H9 (cell line): ENCODE measurements around the gene TLK1. TPM values are rescaled to one million over a fixed set of nuclear protein-coding genes. Genes with fewer than 3 reads are reported as not detected.

ENCODE experiments used
- DNase-seq: peaks from one replicate; pipeline ENCODE4 v3.0.0-alpha.2; 2017
- H2AFZ ChIP-seq: one replicate; pipeline ENCODE4 v1.6.1; 2013; ENCODE audit warnings: mild to moderate bottlenecking, low read length, control low read depth, moderate library complexity
- H2AK5ac ChIP-seq: 2 replicates; pipeline ENCODE4 v1.6.1; 2013; ENCODE audit warnings: low read length, control low read depth, mixed read lengths; ENCODE audit not compliant: insufficient read length
- H2BK120ac ChIP-seq: one replicate; pipeline ENCODE4 v1.6.1; 2013; ENCODE audit warnings: low read depth, mild to moderate bottlenecking, low read length, control low read depth, inconsistent platforms; ENCODE audit not compliant: poor library complexity, severe bottlenecking
- H2BK12ac ChIP-seq: 2 replicates; pipeline ENCODE4 v1.6.1; 2013; ENCODE audit warnings: low read length, control low read depth, mixed read lengths, low read depth; ENCODE audit not compliant: insufficient read length
- H2BK15ac ChIP-seq: 2 replicates; pipeline ENCODE4 v1.6.1; 2013; ENCODE audit warnings: low read depth, low read length, control low read depth
- H2BK20ac ChIP-seq: one replicate; pipeline ENCODE4 v1.6.1; 2013; ENCODE audit warnings: low read depth, mild to moderate bottlenecking, low read length, control low read depth, inconsistent platforms; ENCODE audit not compliant: poor library complexity, severe bottlenecking
- H2BK5ac ChIP-seq: 2 replicates; pipeline ENCODE4 v1.6.1; 2013; ENCODE audit warnings: low read length, control low read depth, mixed read lengths; ENCODE audit not compliant: insufficient read length
- H3K14ac ChIP-seq: 2 replicates; pipeline ENCODE4 v1.6.1; 2013; ENCODE audit warnings: low read length, control low read depth; ENCODE audit not compliant: insufficient read depth
- H3K18ac ChIP-seq: 2 replicates; pipeline ENCODE4 v1.6.1; 2013; ENCODE audit warnings: low read depth, mild to moderate bottlenecking, mixed read lengths, low read length, control low read depth; ENCODE audit not compliant: insufficient read length
- H3K23ac ChIP-seq: 2 replicates; pipeline ENCODE4 v1.6.1; 2013; ENCODE audit warnings: low read length, control low read depth, mixed read lengths, low read depth; ENCODE audit not compliant: insufficient read length
- H3K23me2 ChIP-seq: 2 replicates; pipeline ENCODE4 v1.6.1; 2013; ENCODE audit warnings: low read depth, mild to moderate bottlenecking, mixed read lengths, low read length, control low read depth; ENCODE audit not compliant: insufficient read length, poor library complexity, severe bottlenecking
- H3K27ac ChIP-seq: 2 replicates; pipeline ENCODE4 v1.5.1; 2013; ENCODE audit warnings: low read length, control low read depth, mixed read lengths, low read depth; ENCODE audit not compliant: insufficient read length
- H3K27me3 ChIP-seq: 2 replicates; pipeline ENCODE4 v1.6.1; 2013; ENCODE audit warnings: low read length, control low read depth, inconsistent platforms; ENCODE audit not compliant: insufficient read depth
- H3K4ac ChIP-seq: 2 replicates; pipeline ENCODE4 v1.6.1; 2013; ENCODE audit warnings: low read depth, mild to moderate bottlenecking, control low read depth, inconsistent platforms, low read length, moderate library complexity
- H3K4me1 ChIP-seq: 2 replicates; pipeline ENCODE4 v1.6.1; 2013; ENCODE audit warnings: low read length, control low read depth, inconsistent platforms; ENCODE audit not compliant: insufficient read depth
- H3K4me2 ChIP-seq: 2 replicates; pipeline ENCODE4 v1.6.1; 2013; ENCODE audit warnings: low read length, control low read depth, mixed read lengths; ENCODE audit not compliant: insufficient read length, insufficient read depth
- H3K56ac ChIP-seq: 2 replicates; pipeline ENCODE4 v1.6.1; 2013; ENCODE audit warnings: low read depth, mild to moderate bottlenecking, mixed read lengths, low read length, control low read depth; ENCODE audit not compliant: insufficient read length
- H3K79me1 ChIP-seq: 2 replicates; pipeline ENCODE4 v1.6.1; 2013; ENCODE audit warnings: low read depth, mild to moderate bottlenecking, moderate library complexity, low read length, control low read depth, inconsistent platforms; ENCODE audit not compliant: insufficient read depth, poor library complexity, severe bottlenecking
- H3K79me2 ChIP-seq: 2 replicates; pipeline ENCODE4 v1.6.1; 2013; ENCODE audit warnings: low read length, control low read depth, inconsistent platforms; ENCODE audit not compliant: insufficient read depth
- H3K9ac ChIP-seq: 2 replicates; pipeline ENCODE4 v1.6.1; 2013; ENCODE audit warnings: low read length, control low read depth, mixed read lengths; ENCODE audit not compliant: insufficient read length; ENCODE audit errors: extremely low read depth
- H3K9me3 ChIP-seq: one replicate; pipeline ENCODE4 v1.6.1; 2013; ENCODE audit warnings: low read depth, low read length, inconsistent platforms; ENCODE audit not compliant: control insufficient read depth
- H3T11ph ChIP-seq: one replicate; pipeline ENCODE4 v1.6.1; 2013; ENCODE audit warnings: mild to moderate bottlenecking, low read length, control low read depth, inconsistent platforms
- H4K20me1 ChIP-seq: one replicate; pipeline ENCODE4 v1.6.1; 2013; ENCODE audit not compliant: control insufficient read depth, insufficient read length, insufficient read depth
- H4K5ac ChIP-seq: 2 replicates; pipeline ENCODE4 v1.6.1; 2013; ENCODE audit warnings: low read depth, mild to moderate bottlenecking, mixed read lengths, low read length, control low read depth; ENCODE audit not compliant: insufficient read length
- H4K8ac ChIP-seq: replicated peaks from 2 replicates; pipeline ENCODE4 v1.6.1; 2013; ENCODE audit warnings: low read length, control low read depth, mixed read lengths, low read depth; ENCODE audit not compliant: insufficient read length
- H4K91ac ChIP-seq: 2 replicates; pipeline ENCODE4 v1.6.1; 2013; ENCODE audit warnings: low read depth, mild to moderate bottlenecking, moderate library complexity, mixed read lengths, low read length, control low read depth; ENCODE audit not compliant: insufficient read length
- H3K27ac Mint-ChIP-seq, 3 experiments: 2 replicates in 2 of 3; 3 replicates in 1 of 3; pipeline ENCODE4 v1.8.0; 2020 to 2021; ENCODE audit warnings: mixed read lengths in 3 of 3, mild to moderate bottlenecking in 1 of 3, moderate library complexity in 1 of 3
- H3K27me3 Mint-ChIP-seq: 2 replicates; pipeline ENCODE4 v1.8.0; 2021; ENCODE audit warnings: low read depth, mild to moderate bottlenecking, moderate library complexity, mixed read lengths
- H3K36me3 Mint-ChIP-seq, 3 experiments: 2 replicates in 2 of 3; 3 replicates in 1 of 3; pipeline ENCODE4 v1.8.0; 2020 to 2021; ENCODE audit warnings: low read depth in 3 of 3, mixed read lengths in 3 of 3; ENCODE audit not compliant: insufficient read depth in 1 of 3
- H3K4me1 Mint-ChIP-seq, 2 experiments: 2 replicates each; pipeline ENCODE4 v1.8.0; 2020; ENCODE audit warnings: mixed read lengths in 2 of 2
- H3K4me3 Mint-ChIP-seq, 2 experiments: 2 replicates in 1 of 2; 3 replicates in 1 of 2; pipeline ENCODE4 v1.8.0; 2020 to 2021; ENCODE audit warnings: mild to moderate bottlenecking in 2 of 2, mixed read lengths in 2 of 2, moderate library complexity in 1 of 2
- H3K9me3 Mint-ChIP-seq, 2 experiments: 2 replicates in 1 of 2; 3 replicates in 1 of 2; pipeline ENCODE4 v1.8.0; 2020; ENCODE audit warnings: mild to moderate bottlenecking in 2 of 2, mixed read lengths in 2 of 2, moderate library complexity in 1 of 2
- WGBS: extraction: QIAGEN DNeasy Blood & Tissue Kit; methylation state at CpG from one replicate; pipeline ENCODE4 v1.1.7; 2013; ENCODE audit warnings: missing lambda C conversion rate, low lambda C conversion rate, mixed read lengths; ENCODE audit not compliant: insufficient read length; ENCODE audit errors: extremely low coverage; 5-methylcytosine and 5-hydroxymethylcytosine counted together
- total RNA-seq: library from RNA; stranded (reverse); gene quantifications from 2 replicates; pipeline ENCODE4 v1.2.1, GENCODE V29; 2021
- TF ChIP-seq, protein P1 (sequence below): fragments of 200-600 bp; sonication (generic); conservative IDR thresholded peaks from 3 replicates; pipeline ENCODE4 v1.8.0; 2021; ENCODE audit warnings: antibody characterized with exemption, mild to moderate bottlenecking

Gene TLK1
- total RNA-seq, 1 experiment from 2014 or later: 112 TPM

DNA sequence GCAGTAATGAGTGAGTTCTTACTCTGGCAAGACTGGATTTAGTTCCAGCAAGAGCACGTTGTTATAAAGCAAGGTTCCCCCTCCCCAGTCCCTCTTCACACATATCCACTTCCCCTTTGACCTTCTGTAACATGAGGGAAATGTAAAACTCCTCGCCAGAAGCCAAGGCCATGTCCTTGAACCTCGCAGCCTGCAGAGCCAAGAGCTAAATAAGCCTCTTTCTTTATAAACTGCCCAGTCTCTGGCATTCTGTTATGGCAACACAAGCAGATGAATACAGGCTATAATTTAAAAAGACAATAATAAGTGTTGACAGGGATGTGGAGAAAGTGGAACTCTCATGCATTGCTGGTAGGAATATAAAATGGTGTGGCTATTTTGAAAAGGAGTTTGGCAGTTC lies 60.3 kb downstream of the TLK1 start:
- no peak for DNase-seq
- Histone ChIP-seq H2BK5ac (no peak overlapping the region), H3K18ac (no peak overlapping the region), H3K79me2 (peaks cover 16% of the 10 kb centered on the region; the same call in 1 of the 2 replicates), H3K27ac (no peak overlapping the region), H3K23me2 (no peaks in the 10 kb centered on the region), H3K4me1 (no peaks in the 10 kb centered on the region), H3K14ac (no peak overlapping the region), H3K4ac (no peak overlapping the region), H3K9me3 (no peaks in the 10 kb centered on the region), H3T11ph (no peak overlapping the region), H2BK20ac (no peak overlapping the region), H3K23ac (no peak overlapping the region), H3K4me2 (no peak overlapping the region), H3K56ac (no peak overlapping the region), H3K27me3 (no peaks in the 10 kb centered on the region), H2BK120ac (no peak overlapping the region), H3K79me1 (peaks cover 8% of the 10 kb centered on the region), H2AK5ac (no peak overlapping the region), H2AFZ (no peak overlapping the region), H3K9ac (no peak overlapping the region), H4K91ac (no peak overlapping the region), H4K20me1 (no peaks in the 10 kb centered on the region), H4K5ac (no peak overlapping the region), H2BK12ac (no peak overlapping the region), H2BK15ac (no peak overlapping the region), H4K8ac (no peak overlapping the region)
- H3K27me3 Mint-ChIP-seq: no peaks in the 10 kb centered on the region
- TF ChIP-seq, protein P1, sequence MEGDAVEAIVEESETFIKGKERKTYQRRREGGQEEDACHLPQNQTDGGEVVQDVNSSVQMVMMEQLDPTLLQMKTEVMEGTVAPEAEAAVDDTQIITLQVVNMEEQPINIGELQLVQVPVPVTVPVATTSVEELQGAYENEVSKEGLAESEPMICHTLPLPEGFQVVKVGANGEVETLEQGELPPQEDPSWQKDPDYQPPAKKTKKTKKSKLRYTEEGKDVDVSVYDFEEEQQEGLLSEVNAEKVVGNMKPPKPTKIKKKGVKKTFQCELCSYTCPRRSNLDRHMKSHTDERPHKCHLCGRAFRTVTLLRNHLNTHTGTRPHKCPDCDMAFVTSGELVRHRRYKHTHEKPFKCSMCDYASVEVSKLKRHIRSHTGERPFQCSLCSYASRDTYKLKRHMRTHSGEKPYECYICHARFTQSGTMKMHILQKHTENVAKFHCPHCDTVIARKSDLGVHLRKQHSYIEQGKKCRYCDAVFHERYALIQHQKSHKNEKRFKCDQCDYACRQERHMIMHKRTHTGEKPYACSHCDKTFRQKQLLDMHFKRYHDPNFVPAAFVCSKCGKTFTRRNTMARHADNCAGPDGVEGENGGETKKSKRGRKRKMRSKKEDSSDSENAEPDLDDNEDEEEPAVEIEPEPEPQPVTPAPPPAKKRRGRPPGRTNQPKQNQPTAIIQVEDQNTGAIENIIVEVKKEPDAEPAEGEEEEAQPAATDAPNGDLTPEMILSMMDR: no peak
- no CpG with 5 or more reads among the region's 3 CpGs for WGBS
- no peak overlapping the region for H3K4me3 Mint-ChIP-seq
- peaks cover 19 to 42% (median 38%) of the 10 kb centered on the region in 3 experiments for H3K36me3 Mint-ChIP-seq
- peaks cover 11 to 19% of the 10 kb centered on the region in 2 experiments; a peak in 4 of 5 replicates for H3K9me3 Mint-ChIP-seq
- peaks cover 16 to 21% of the 10 kb centered on the region in 2 experiments for H3K4me1 Mint-ChIP-seq
- no peak overlapping the region for H3K27ac Mint-ChIP-seq
